ENCODE results near the gene PRRC2B.
"Not testable (repeated sequence)": the region's sequence is repeated elsewhere in the genome, so short reads cannot be mapped to it uniquely, and the experiment has no call there.

Gene PRRC2B

GRCh38 chr9:131438190-131438589, 44.3 kb downstream of the PRRC2B start:
- no peak for DNase-seq

- DNase-seq: no peak
Observed at GRCh38 chr9:131439224-131439623, 45.3 kb downstream of the PRRC2B start.

- DNase-seq: no peak
Observed at GRCh38 chr9:131441441-131441840, 47.6 kb downstream of the PRRC2B start.

DNA sequence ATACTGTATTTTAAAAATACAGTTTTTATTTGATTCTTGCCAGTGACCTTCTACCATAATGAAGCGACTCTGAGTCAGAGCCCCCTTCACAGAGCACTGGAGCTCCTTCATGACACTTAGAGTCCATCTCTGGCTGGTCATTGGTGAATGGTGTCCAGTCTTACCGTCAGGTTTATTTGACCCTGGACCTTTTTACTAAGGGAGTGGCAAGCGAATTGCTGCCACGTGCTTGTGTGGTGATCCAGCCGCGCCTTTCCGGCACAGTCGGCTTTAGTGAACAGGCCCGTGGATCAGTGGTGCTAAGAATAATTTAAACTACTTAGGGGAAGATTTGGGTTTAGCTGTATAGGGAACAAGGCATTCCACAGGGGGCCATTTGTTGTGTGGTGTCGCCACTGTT, 48.5 kb downstream of the PRRC2B start:
- no peak for DNase-seq

DNA sequence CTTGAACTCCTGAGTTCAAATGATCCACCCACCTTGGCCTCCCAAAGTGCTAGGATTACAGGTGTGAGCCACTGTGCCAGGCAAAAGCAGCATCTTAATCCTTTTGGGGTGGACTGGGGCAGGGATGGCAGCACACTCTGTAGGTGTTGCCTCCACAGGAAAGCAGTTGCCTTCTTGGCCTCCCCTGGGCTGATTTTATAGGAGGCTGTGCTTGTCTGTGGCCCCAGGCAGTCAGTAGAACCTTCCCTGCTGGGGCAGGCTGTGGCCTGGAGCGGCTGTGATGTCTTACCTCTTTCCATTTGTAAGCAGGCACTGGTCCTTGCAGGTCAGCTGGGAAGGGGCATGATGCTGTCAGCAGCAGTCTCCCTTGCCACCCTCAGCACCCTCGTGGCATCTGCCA, 49.8 kb downstream of the PRRC2B start:
- DNase-seq: no peak

DNA sequence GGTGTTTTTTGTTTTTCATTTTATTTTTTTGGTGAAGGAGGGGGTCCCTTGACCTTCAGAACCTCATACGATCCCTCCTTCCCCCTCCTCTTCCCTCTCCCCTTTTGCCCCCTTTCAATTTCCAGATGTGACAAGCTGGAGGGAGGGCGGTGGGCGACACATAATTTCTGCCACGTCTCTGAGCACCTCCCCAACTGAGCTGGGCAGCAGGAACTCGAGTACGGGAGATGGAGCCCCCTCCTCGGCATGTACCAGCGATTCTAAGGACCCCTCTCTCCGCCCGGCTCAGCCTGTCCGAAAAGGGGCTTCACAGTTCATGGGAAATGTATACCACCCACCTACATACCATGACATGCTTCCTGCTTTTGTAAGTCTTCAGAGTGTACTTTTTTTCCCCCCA, 52.4 kb downstream of the PRRC2B start:
- no peak for DNase-seq

- DNase-seq: no peak
Observed at GRCh38 chr9:131447148-131447547, 53.3 kb downstream of the PRRC2B start.

DNA sequence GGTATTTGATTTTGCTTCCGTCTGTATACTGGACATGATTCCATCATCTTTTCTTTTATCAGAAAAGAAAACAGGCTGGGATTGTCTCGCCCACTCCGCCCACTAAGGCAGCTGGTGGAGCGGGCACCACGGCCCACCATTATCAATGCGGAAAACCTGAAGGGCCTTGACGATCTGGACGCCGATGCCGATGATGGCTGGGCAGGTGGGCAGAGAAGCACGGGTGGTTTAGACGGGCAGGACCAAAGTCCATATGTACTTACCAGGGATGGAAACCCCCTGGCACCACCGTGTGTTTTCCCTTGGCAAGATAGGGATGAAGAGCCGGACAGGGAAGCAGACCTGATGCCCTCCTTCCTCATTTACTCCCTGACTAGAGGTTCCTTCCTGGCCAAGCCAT, 53.7 kb downstream of the PRRC2B start:
- no peak for DNase-seq

GRCh38 chr9:131448818-131449217, 54.9 kb downstream of the PRRC2B start:
- no peak for DNase-seq

GRCh38 chr9:131449276-131449675, 55.4 kb downstream of the PRRC2B start:
- no peak for DNase-seq

- no peak for DNase-seq
Observed at GRCh38 chr9:131454028-131454427, 60.1 kb downstream of the PRRC2B start.

DNA sequence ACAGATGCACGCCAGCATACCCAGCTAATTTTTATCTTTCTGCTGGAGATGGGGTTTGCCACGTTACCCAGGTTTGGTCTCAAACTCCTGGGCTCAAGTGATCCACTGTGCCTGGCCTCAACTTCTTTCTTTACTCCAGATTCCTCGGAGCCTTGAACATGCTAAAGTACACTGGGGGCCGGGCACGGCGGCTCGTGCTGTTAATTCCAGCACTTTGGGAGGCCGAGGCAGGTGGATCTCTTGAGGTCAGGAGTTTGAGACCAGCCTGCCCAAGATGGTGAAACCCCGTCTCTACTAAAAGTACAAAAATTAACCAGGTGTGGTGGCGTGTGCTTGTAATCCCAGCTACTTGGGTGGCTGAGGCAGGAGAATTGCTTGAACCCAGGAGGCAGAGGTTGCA, 61.8 kb downstream of the PRRC2B start:
- DNase-seq: not testable (repeated sequence)

- DNase-seq: no peak
Observed at GRCh38 chr9:131457746-131458145, 63.9 kb downstream of the PRRC2B start.

DNA sequence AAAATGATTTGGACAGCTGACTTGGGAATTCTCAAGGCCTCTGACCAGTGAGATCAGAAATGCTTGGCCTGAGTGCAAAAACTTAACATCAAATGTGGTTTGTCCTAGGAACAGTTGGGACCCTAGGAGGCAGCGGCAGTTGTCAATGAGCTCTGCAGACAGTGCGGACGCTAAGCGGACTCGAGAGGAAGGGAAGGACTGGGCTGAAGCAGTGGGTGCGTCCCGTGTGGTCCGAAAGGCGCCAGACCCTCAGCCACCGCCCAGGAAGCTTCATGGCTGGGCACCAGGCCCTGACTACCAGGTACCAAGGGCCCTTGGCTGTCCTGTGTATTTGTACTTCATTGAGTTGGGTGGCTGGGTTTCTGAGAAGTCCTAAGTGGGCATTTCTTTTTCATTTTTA, 65.2 kb downstream of the PRRC2B start:
- DNase-seq: no peak

GRCh38 chr9:131461166-131461565, 67.3 kb downstream of the PRRC2B start:
- DNase-seq: no peak

DNA sequence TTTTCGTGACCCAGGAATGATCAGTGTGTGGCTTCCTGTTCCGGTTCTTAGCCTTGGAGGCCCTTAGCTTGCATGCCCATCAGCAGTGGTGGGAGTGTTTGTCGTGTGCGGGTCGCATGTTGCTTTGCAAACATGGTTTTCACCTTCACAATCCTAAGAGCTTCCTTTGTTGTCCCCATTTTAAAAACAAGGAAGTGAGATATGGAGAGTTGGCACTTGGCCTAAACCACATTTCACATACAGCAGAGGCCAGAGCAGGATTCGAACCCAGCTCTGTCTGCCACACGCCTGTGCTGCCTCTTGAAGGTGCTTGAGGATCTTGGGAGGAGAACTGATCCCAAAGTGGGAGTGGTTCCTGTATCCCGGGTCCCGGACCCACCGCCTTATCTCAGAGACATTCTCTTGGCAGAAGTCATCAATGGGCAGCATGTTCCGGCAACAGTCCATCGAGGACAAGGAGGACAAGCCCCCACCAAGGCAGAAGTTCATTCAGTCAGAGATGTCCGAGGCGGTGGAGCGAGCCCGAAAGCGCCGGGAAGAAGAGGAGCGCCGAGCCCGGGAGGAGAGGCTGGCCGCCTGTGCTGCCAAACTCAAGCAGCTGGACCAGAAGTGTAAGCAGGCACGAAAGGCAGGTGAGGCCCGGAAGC, 70.6 kb downstream of the PRRC2B start:
- no peak for DNase-seq

GRCh38 chr9:131465401-131465800, 71.5 kb downstream of the PRRC2B start:
- no peak for DNase-seq

DNA sequence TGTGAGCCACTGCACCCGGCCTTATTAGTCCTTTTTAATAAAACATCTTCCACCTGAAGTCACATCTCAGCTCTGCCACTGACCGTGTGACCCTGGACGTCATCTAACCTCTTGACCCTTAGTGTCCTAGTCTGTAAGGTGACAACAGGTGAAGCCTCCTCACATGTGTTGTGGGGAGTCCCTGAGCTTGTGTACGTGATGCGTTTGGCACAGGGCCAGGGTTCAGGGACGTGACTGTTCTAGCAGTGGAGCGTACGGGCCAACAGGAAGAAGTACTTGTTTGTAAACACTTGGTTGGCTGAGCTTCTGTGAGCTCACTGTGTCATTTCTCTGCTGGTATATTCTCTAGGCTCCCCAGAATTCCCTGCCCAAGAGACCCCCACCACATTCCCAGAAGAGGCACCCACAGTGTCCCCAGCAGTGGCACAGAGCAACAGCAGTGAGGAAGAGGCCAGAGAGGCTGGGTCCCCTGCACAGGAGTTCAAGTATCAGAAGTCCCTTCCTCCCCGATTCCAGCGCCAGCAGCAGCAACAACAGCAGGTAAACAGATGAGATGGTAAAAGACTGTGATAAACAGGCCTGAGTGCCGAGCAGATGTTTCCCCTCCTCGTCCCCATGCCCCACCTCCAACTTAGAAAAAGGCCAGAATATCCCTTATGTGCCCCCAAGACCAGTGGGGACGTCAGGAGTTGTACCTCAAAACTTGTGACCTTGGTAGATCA, 73.5 kb downstream of the PRRC2B start:
- no peak for DNase-seq

DNA sequence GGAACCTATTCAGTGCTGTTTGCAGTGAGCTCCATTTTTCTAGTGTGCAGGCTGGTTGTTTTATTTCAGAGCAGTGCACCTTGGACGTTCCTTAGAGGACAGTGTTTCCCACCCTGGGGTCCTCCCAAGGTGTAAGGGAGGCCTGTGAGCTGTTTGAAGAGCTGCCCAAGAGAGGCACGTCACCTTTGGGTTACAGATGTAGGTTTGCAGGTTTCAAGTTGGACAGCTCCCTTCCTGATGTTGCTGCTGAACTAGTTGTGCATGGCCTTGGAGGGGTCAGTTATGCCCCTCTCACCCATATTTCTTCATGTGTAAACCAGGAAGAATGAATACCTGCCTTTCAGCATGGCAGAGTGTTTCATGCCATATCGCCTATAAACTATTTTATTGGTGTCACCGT, 74.1 kb downstream of the PRRC2B start:
- DNase-seq: no peak

GRCh38 chr9:131469356-131469755, 75.5 kb downstream of the PRRC2B start:
- no peak for DNase-seq

GRCh38 chr9:131469951-131470350, 76.1 kb downstream of the PRRC2B start:
- no peak for DNase-seq

- no peak for DNase-seq
Observed at GRCh38 chr9:131470581-131470991, 76.7 kb downstream of the PRRC2B start.

DNA sequence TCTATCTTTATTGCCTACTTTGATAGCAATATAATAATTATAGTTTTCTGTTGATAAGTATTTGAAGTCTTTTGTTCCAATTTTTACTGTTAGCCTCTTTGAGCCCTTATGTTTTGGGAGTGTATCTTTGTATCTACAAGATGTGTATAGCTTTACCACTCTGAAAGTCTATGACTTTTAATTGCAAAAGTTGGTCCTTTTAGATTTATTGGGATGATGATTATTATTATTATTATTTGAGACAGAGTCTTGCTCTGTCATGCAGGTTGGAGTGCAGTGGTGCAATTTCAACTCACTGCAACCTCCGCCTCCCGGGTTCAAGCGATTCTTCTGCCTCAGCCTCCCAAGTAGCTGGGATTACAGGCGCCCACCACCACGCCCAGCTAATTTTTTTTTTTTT, 78.2 kb downstream of the PRRC2B start:
- not testable (repeated sequence) for DNase-seq

GRCh38 chr9:131473198-131473885, 79.5 kb downstream of the PRRC2B start:
- DNase-seq: no peak
